Psoas muscle (tissue), 8 donors: Measurements from ENCODE around the gene ZFPL1. TPM values are rescaled to one million over a fixed set of nuclear protein-coding genes. Genes with fewer than 3 reads are reported as not detected.

Experiments used
- ATAC-seq, 4 donors: fragments of 200-7000 bp; cut with Tn5 transposase; one replicate each; pipeline ENCODE4 v1.9.1; 2020; ENCODE audit warnings: moderate library complexity in 3 of 4, mild to moderate bottlenecking in 2 of 4
- DNase-seq, 2 donors: peaks; one replicate each; pipeline ENCODE4 v3.0.0-alpha.2; 2020
- H3K27ac ChIP-seq: fragments of 200-600 bp; one replicate; pipeline ENCODE4 v1.8.0; 2022
- H3K27me3 ChIP-seq, 3 donors: fragments of 200-600 bp in 1 of 3; one replicate each; pipeline versions ENCODE4 v1.6.1 to v1.8.0; 2013 to 2022; ENCODE audit warnings: low read length in 2 of 3, mild to moderate bottlenecking in 2 of 3, moderate library complexity in 1 of 3; ENCODE audit not compliant: insufficient read depth in 3 of 3
- H3K36me3 ChIP-seq, 2 donors: fragments of 200-600 bp in 1 of 2; one replicate each; pipeline versions ENCODE4 v1.6.1 to v1.8.0; 2013 to 2022; ENCODE audit warnings: low read depth in 1 of 2, mild to moderate bottlenecking in 1 of 2, moderate library complexity in 1 of 2; ENCODE audit not compliant: insufficient read depth in 1 of 2
- H3K4me1 ChIP-seq: fragments of 200-600 bp; one replicate; pipeline ENCODE4 v1.8.0; 2022
- H3K4me3 ChIP-seq: fragments of 200-600 bp; one replicate; pipeline ENCODE4 v1.8.0; 2022; ENCODE audit warnings: mild to moderate bottlenecking
- H3K9me3 ChIP-seq: fragments of 200-600 bp; one replicate; pipeline ENCODE4 v1.8.0; 2022
- WGBS, 3 donors: extraction: QIAGEN DNeasy Blood & Tissue Kit; methylation state at CpG; one replicate each; pipeline versions ENCODE4 v1.1.6 to v1.1.7; 2013; 5-methylcytosine and 5-hydroxymethylcytosine counted together
- intact Hi-C, 2 donors: fragments of 100-400 bp; cut with DNase I; formaldehyde crosslinking; loops; one replicate each; pipeline versions ENCODE4 v1.11.0 to v1.14.2; 2022
- polyA plus RNA-seq, 3 donors: library from polyadenylated mRNA; stranded (reverse); fragments of 200-250 nt; gene quantifications; one replicate each; pipeline ENCODE4 v1.2.3, GENCODE V29; 2013
- total RNA-seq, 4 donors: library from RNA; stranded (reverse); fragmentation: NEBNext Ultra II Directional in 2 of 4; extraction: Animal tissue kit (Norgen Biotek cat#: 25700) in 2 of 4; gene quantifications; one replicate each; pipeline versions ENCODE4 v1.2.1 to v1.2.4, GENCODE V29; 2021 to 2023
- TF ChIP-seq, protein P1 (sequence below): fragments of 200-600 bp; IDR thresholded peaks from one replicate; pipeline ENCODE4 v1.8.0; 2022; ENCODE audit warnings: antibody characterized with exemption
- donor health status: healthy with polysubstance abuse.
- donor health status: DM: no; HTN: no; CAD: no; lungs with moderate emphysema.
- donor health status: Bipolar disorder and iron deficiency.
- donor health status: healthy.
- donor health status: DM: yes; HTN: yes; CAD: no.
- donor health status: DM: no; HTN: no; CAD: no.
- donor health status: DM: no; HTN: no; CAD: no.
- donor health status: DM: yes; HTN: yes; CAD: no.

Gene ZFPL1
- total and polyA plus RNA-seq, 7 donors: 22.1 to 55.9 (median 29.3) TPM

DNA sequence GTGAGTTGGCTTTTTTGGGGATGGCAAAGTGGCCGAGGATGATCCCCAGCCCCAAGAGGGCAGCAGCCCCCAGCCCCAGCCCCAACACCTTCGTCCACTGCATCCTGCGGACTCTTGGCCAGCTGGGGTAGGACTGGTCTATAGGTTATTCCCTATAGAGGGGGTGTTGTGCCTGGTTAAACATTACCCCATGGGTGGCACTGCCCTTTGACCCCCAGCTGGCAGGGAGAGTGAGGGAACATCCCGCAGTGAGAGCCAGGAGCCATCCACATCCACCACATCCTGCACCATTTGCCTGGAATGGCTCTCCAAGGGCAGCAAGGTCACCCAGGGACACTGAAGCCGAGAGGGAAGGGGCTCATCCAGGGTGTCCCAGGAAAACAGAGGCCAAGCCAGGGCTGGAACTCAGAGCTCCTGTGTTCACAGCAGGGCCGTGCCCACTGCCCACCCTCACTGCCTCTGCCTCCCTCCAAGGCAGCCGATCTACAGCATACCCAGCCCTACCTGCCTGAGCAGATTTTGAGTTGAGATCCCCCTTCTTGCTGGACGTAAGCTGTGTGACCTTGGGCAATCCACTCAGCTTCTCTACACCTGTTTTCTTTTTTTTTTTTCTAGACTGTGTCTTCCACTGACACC lies 25.5 kb upstream of the ZFPL1 start, which contains the start of gene NAALADL1:
Gene NAALADL1 (minus strand): TSS at position 135 of the 636 bp plus-strand sequence. CDS start 32 bp downstream, at position 103.
- Histone ChIP-seq H3K4me1 (no peaks in the 10 kb centered on the region), H3K27me3 (peaks cover 0 to 2% (median 0%) of the 10 kb centered on the region in 3 donors), H3K4me3 (no peak within 1 kb of the TSS), H3K9me3 (no peaks in the 10 kb centered on the region), H3K27ac (no peak within 1 kb of the TSS), H3K36me3 (no peaks in the 10 kb centered on the region)
- no peak for ATAC-seq
- TF ChIP-seq, protein P1, sequence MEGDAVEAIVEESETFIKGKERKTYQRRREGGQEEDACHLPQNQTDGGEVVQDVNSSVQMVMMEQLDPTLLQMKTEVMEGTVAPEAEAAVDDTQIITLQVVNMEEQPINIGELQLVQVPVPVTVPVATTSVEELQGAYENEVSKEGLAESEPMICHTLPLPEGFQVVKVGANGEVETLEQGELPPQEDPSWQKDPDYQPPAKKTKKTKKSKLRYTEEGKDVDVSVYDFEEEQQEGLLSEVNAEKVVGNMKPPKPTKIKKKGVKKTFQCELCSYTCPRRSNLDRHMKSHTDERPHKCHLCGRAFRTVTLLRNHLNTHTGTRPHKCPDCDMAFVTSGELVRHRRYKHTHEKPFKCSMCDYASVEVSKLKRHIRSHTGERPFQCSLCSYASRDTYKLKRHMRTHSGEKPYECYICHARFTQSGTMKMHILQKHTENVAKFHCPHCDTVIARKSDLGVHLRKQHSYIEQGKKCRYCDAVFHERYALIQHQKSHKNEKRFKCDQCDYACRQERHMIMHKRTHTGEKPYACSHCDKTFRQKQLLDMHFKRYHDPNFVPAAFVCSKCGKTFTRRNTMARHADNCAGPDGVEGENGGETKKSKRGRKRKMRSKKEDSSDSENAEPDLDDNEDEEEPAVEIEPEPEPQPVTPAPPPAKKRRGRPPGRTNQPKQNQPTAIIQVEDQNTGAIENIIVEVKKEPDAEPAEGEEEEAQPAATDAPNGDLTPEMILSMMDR: no peak
- WGBS, 3 donors: 70 to 77% (median 72%) methylated on average over 8 of the region's 8 CpGs
- intact Hi-C loops: no loop called here
- DNase-seq: no peak

DNA sequence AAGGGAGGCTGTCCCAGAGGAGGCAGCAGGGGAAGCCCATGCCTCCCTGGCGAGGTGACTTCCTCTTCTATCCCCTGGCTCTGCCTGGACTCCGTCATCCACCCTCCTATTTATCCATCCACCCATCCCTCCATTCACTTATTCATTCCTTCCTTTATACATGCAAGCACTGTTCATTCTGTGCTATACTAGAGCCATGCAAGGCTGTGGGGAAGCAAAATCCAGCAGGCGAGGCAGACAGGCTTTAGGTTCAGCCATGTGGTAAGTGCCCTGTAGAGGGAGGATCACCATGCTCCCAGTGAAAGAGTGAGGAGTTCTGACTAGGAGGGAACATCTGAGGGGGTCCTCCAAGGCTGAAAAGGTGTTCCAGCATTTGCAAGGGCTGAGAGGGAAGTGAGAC lies 24.5 kb upstream of the ZFPL1 start:
- DNase-seq (no peak), ATAC-seq (no peak)
- Histone ChIP-seq H3K9me3 (no peaks in the 10 kb centered on the region), H3K4me1 (no peaks in the 10 kb centered on the region), H3K36me3 (no peaks in the 10 kb centered on the region), H3K27ac (no peak overlapping the region), H3K27me3 (no peaks in the 10 kb centered on the region), H3K4me3 (no peak overlapping the region)
- intact Hi-C loops: no loop called here
- 52 to 61% (median 54%) methylated on average over 3 of the region's 3 CpGs for WGBS, 3 donors
- TF ChIP-seq, protein P1: no peak

DNA sequence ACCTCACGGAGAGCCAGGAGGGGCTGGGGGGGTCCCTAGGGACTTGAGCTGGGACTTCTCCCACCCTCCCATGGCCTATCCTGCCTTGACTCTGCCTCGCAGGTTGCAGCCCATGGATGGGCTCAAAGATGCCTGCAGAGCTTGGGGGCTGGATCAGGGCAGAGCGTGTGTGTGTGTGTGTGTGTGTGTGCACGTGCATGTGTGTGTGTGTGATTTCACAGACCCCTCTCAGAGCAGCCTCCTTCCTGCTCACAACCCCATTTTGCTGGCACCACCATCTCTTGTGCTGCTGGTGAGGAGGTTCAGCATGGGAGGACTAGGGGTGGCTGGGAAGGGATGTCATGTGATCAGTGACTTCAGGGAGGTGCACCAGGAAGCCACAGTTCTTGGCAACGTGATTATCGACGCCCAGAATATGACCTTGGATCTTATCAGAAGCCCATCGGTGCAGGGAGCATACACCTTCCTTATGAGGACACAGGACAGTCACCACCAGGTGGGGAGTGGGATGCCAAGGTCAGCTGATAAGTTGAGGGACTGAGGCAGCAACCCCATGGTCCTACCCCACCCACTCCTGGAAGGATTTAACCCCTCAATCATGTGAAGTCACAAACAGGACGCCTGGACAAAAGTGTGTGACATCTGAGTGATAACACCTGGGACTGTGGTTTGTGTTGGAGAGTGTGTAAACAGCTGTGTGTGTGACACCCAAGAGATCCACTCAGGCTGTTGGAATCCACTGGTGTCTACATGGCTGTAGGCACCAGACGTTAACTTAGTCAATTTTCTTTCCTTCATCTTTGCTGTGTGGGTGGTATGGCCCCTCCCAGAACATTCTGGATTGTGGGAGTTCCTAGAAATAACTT lies 23.8 kb upstream of the ZFPL1 start:
- 50 to 52% (median 51%) methylated on average over 9 to 10 of the region's 10 CpGs for WGBS, 3 donors
- Histone ChIP-seq H3K27me3 (no peaks in the 10 kb centered on the region), H3K27ac (no peak overlapping the region), H3K36me3 (no peaks in the 10 kb centered on the region), H3K9me3 (no peaks in the 10 kb centered on the region), H3K4me3 (no peak overlapping the region), H3K4me1 (no peaks in the 10 kb centered on the region)
- ATAC-seq (no peak), DNase-seq (no peak)
- TF ChIP-seq, protein P1: no peak
- intact Hi-C loops: no loop called here

DNA sequence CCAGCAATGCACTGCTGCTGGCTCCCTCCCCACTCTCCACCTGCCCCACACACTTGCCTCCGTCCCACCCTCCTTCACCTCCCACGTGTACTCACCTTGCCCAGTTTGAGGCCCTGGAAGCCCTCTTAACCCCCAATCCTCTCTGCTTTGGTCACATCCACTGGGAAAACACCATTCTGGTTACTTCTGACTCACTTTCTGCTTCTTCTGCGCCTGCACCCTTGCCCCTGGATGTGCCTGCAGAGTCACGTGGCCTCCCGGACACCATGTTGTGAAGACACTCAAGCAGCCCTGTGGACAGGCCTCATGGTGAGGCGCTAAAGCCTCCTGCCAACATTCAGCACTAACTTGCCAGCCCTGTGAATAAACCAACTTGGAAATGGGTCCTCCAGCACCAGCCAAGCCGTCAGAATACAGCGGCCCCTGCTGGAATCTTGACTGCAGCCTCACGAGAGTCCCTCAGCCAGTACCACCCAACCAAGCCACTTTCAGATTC lies 23.1 kb upstream of the ZFPL1 start:
- no peak for ATAC-seq
- intact Hi-C loops: no loop called here
- no peaks in the 10 kb centered on the region for H3K27me3 ChIP-seq
- H3K36me3 ChIP-seq: no peaks in the 10 kb centered on the region
- H3K27ac ChIP-seq: no peak overlapping the region
- no peak for DNase-seq
- H3K9me3 ChIP-seq: no peaks in the 10 kb centered on the region
- 59 to 63% (median 59%) methylated on average over 9 of the region's 9 CpGs for WGBS, 3 donors
- H3K4me3 ChIP-seq: no peak overlapping the region
- TF ChIP-seq, protein P1: no peak
- H3K4me1 ChIP-seq: no peaks in the 10 kb centered on the region
